GDM1 (cell line): Measurements from ENCODE around the gene SIKE1.
"Not testable (repeated sequence)": the region's sequence is repeated elsewhere in the genome, so short reads cannot be mapped to it uniquely, and the experiment has no call there.

ENCODE experiments used
- DNase-seq: peaks from one replicate; lab custom pipeline; 2025; lab: John Stamatoyannopoulos, UW

SIKE1 gene

GRCh38 chr1:114780344-114781226 lies at the start of gene SIKE1:
Gene SIKE1 (minus strand): TSS chr1:114780685. CDS start chr1:114780607, 78 bp downstream.
- DNase-seq: peak; percentile 93

GRCh38 chr1:114830075-114830474 lies 49.6 kb upstream of the SIKE1 start:
- not testable (repeated sequence) for DNase-seq

GRCh38 chr1:114828251-114828650 lies 47.8 kb upstream of the SIKE1 start:
- no peak for DNase-seq

- DNase-seq: no peak
Observed at GRCh38 chr1:114821978-114822377, 41.5 kb upstream of the SIKE1 start.

- no peak for DNase-seq
Observed at GRCh38 chr1:114820392-114820791, 39.9 kb upstream of the SIKE1 start.

- no peak for DNase-seq
Observed at GRCh38 chr1:114819869-114820268, 39.4 kb upstream of the SIKE1 start.

GRCh38 chr1:114804449-114804848 lies 24.0 kb upstream of the SIKE1 start:
- not testable (repeated sequence) for DNase-seq

- no peak for DNase-seq
Observed at GRCh38 chr1:114803001-114803400, 22.5 kb upstream of the SIKE1 start.

- no peak for DNase-seq
Observed at GRCh38 chr1:114794038-114794437, 13.6 kb upstream of the SIKE1 start.

- DNase-seq: not testable (repeated sequence)
Observed at GRCh38 chr1:114790581-114790980, 10.1 kb upstream of the SIKE1 start.

- not testable (repeated sequence) for DNase-seq
Observed at GRCh38 chr1:114786440-114786839, 6.0 kb upstream of the SIKE1 start.

GRCh38 chr1:114782476-114782875 lies 2.0 kb upstream of the SIKE1 start:
- no peak for DNase-seq

GRCh38 chr1:114779722-114780121 lies 763 bp downstream of the SIKE1 start:
- DNase-seq: no peak

- not testable (repeated sequence) for DNase-seq
Observed at GRCh38 chr1:114776726-114777125, 3.8 kb downstream of the SIKE1 start.

- DNase-seq: no peak
Observed at GRCh38 chr1:114771992-114772391, 8.5 kb downstream of the SIKE1 start.

GRCh38 chr1:114770989-114771388 lies 9.5 kb downstream of the SIKE1 start:
- DNase-seq: no peak

GRCh38 chr1:114764689-114765088 lies 15.8 kb downstream of the SIKE1 start:
- no peak for DNase-seq

GRCh38 chr1:114758256-114758832 lies 22.1 kb downstream of the SIKE1 start:
- no peak for DNase-seq

- DNase-seq: peak; percentile 96
Observed at GRCh38 chr1:114757455-114758255, 22.8 kb downstream of the SIKE1 start, which contains the start of gene CSDE1. Gene CSDE1 (minus strand): TSS chr1:114757984. CDS start chr1:114739890, 18,094 bp downstream.

- no peak for DNase-seq
Observed at GRCh38 chr1:114756949-114757454, 23.5 kb downstream of the SIKE1 start.

- no peak for DNase-seq
Observed at GRCh38 chr1:114756009-114756892, 24.2 kb downstream of the SIKE1 start.
